DOHH2 (cell line): ENCODE measurements around the gene C12orf75.
"Not testable (repeated sequence)": the region's sequence is repeated elsewhere in the genome, so short reads cannot be mapped to it uniquely, and the experiment has no call there.

Source experiments
- H3F3A ChIP-seq: fragments of 200-600 bp; sonication (generic), shearing (Covaris generic); 2 replicates; pipeline ENCODE4 v1.6.0; 2016; ENCODE audit warnings: antibody characterized with exemption, mild to moderate bottlenecking; ENCODE audit not compliant: control insufficient read depth, insufficient read depth
- H3K27ac ChIP-seq: fragments of 200-600 bp; sonication (generic); 2 replicates; pipeline ENCODE4 v1.5.1; 2014; ENCODE audit warnings: low read depth, mild to moderate bottlenecking, low read length, moderate library complexity
- H3K27me3 ChIP-seq: fragments of 200-600 bp; sonication (generic); 2 replicates; pipeline ENCODE4 v1.6.1; 2014; ENCODE audit warnings: mild to moderate bottlenecking, low read length, mixed read lengths; ENCODE audit not compliant: control insufficient read depth
- H3K36me3 ChIP-seq: fragments of 200-600 bp; sonication (generic); 2 replicates; pipeline ENCODE4 v1.6.1; 2014; ENCODE audit warnings: mild to moderate bottlenecking, low read length, moderate library complexity, mixed read lengths; ENCODE audit not compliant: control insufficient read depth
- H3K4me1 ChIP-seq: fragments of 200-600 bp; sonication (generic); 2 replicates; pipeline ENCODE4 v1.6.1; 2014; ENCODE audit warnings: mild to moderate bottlenecking, low read length, mixed read lengths; ENCODE audit not compliant: control insufficient read depth
- H3K4me2 ChIP-seq: fragments of 200-600 bp; sonication (generic); 2 replicates; pipeline ENCODE4 v1.6.0; 2014; ENCODE audit warnings: mild to moderate bottlenecking, low read length, moderate library complexity
- H3K4me3 ChIP-seq: fragments of 200-600 bp; sonication (generic); 2 replicates; pipeline ENCODE4 v1.5.1; 2014; ENCODE audit warnings: mild to moderate bottlenecking, low read length, mixed read lengths
- H3K79me2 ChIP-seq: fragments of 200-600 bp; sonication (generic); 2 replicates; pipeline ENCODE4 v1.6.1; 2014; ENCODE audit warnings: mild to moderate bottlenecking, low read length, mixed read lengths; ENCODE audit not compliant: control insufficient read depth
- H3K9me2 ChIP-seq: fragments of 200-600 bp; sonication (generic); replicated peaks from 2 replicates; pipeline ENCODE4 v1.6.1; 2014; ENCODE audit warnings: mild to moderate bottlenecking, low read length, mixed read lengths; ENCODE audit not compliant: control insufficient read depth
- H3K9me3 ChIP-seq: fragments of 200-600 bp; sonication (generic); 2 replicates; pipeline ENCODE4 v1.6.1; 2014; ENCODE audit warnings: antibody characterized with exemption, low read length, mixed read lengths; ENCODE audit not compliant: control insufficient read depth, insufficient read depth
- H4K20me1 ChIP-seq: fragments of 200-600 bp; sonication (generic); 2 replicates; pipeline ENCODE4 v1.6.0; 2014; ENCODE audit warnings: low read depth, mild to moderate bottlenecking, antibody characterized with exemption, low read length, moderate library complexity; ENCODE audit not compliant: control insufficient read depth, insufficient read depth
- CTCF ChIP-seq: fragments of 200-600 bp; sonication (generic); IDR thresholded peaks from one replicate; pipeline ENCODE4 v1.5.1; 2014; ENCODE audit warnings: antibody characterized with exemption, mild to moderate bottlenecking, low read depth, low read length; ENCODE audit not compliant: poor library complexity, severe bottlenecking
- EZH2phosphoT487 ChIP-seq: fragments of 200-600 bp; sonication (generic); IDR thresholded peaks from 2 replicates; pipeline ENCODE4 v1.6.1; 2017; ENCODE audit warnings: borderline replicate concordance, mild to moderate bottlenecking, antibody characterized with exemption, low read length, moderate library complexity, mixed read lengths

The C12orf75 gene

GRCh38 chr12:105337391-105337790 is 6.9 kb downstream of the C12orf75 start:
- Histone ChIP-seq H3K79me2 (peaks cover 100% of the 10 kb centered on the region), H3K27ac (no peak overlapping the region), H4K20me1 (peaks cover 8% of the 10 kb centered on the region), H3K27me3 (no peaks in the 10 kb centered on the region), H3K4me2 (no peak overlapping the region), H3F3A (peaks cover 2% of the 10 kb centered on the region; the same call in 1 of the 2 replicates), H3K4me1 (peaks cover 69% of the 10 kb centered on the region), H3K9me2 (no peaks in the 10 kb centered on the region), H3K4me3 (no peak overlapping the region), H3K36me3 (peaks cover 77% of the 10 kb centered on the region), H3K9me3 (peaks cover 25% of the 10 kb centered on the region)
- no peak for TF ChIP-seq EZH2phosphoT487
- no peak for TF ChIP-seq CTCF

- H3K36me3 ChIP-seq, result peaks cover 82% of the 10 kb centered on the region
- no peaks in the 10 kb centered on the region for H3K27me3 ChIP-seq
- no peak overlapping the region for H3K4me3 ChIP-seq
These were observed 8.5 kb downstream of the C12orf75 start for GRCh38 chr12:105338966-105339365.

GRCh38 chr12:105341010-105341409 is 10.5 kb downstream of the C12orf75 start:
- Histone ChIP-seq H3K79me2 (peaks cover 98% of the 10 kb centered on the region), H3K4me2 (peak overlapping the region; percentile 5; the same call in 1 of the 2 replicates), H3K27me3 (no peaks in the 10 kb centered on the region), H3K9me3 (peaks cover 25% of the 10 kb centered on the region), H3K36me3 (peaks cover 75% of the 10 kb centered on the region), H3K9me2 (no peaks in the 10 kb centered on the region), H3F3A (peaks cover 2% of the 10 kb centered on the region; the same call in 1 of the 2 replicates), H3K4me3 (peak overlapping the region; percentile 16; the same call in 1 of the 2 replicates), H3K27ac (no peak overlapping the region), H4K20me1 (peaks cover 4% of the 10 kb centered on the region; the same call in 1 of the 2 replicates), H3K4me1 (peaks cover 40% of the 10 kb centered on the region)
- TF ChIP-seq EZH2phosphoT487 (no peak), CTCF (no peak)

More at GRCh38 chr12:105338966-105339365, 8.5 kb downstream of the C12orf75 start:
- Histone ChIP-seq H3K27ac (no peak overlapping the region), H3K4me1 (peaks cover 59% of the 10 kb centered on the region), H3K9me2 (no peaks in the 10 kb centered on the region), H3K79me2 (peaks cover 100% of the 10 kb centered on the region), H3F3A (peaks cover 2% of the 10 kb centered on the region; the same call in 1 of the 2 replicates), H4K20me1 (peaks cover 4% of the 10 kb centered on the region; the same call in 1 of the 2 replicates), H3K9me3 (peaks cover 25% of the 10 kb centered on the region), H3K4me2 (no peak overlapping the region)
- TF ChIP-seq EZH2phosphoT487, result no peak
- no peak for TF ChIP-seq CTCF

DNA sequence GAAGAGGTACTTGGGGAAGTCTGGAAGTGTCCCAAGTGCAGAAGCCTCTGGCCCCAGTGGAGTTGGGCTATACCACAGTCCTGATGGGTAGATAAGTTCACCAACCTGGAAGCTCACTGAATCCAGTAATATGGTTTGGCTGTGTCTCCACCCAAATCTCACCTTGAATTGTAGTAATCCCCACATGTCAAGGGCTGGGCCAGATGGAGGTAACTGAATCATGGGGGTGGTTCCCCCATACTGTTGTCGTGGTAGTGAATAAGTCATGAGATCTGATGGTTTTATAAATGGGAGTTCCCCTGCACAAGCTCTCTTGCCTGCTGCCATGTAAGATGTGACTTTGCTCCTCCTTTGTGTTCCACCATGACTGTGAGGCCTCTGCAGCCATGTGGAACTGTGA is 11.1 kb downstream of the C12orf75 start:
- Histone ChIP-seq H3K4me3 (peak overlapping the region; percentile 16; the same call in 1 of the 2 replicates), H3K4me1 (peaks cover 40% of the 10 kb centered on the region), H3K79me2 (peaks cover 98% of the 10 kb centered on the region), H3K4me2 (peak overlapping the region; percentile 5; the same call in 1 of the 2 replicates), H3K9me3 (peaks cover 25% of the 10 kb centered on the region), H3K36me3 (peaks cover 68% of the 10 kb centered on the region)
- not testable (repeated sequence) for H3K9me2 ChIP-seq, H4K20me1 ChIP-seq, H3K27me3 ChIP-seq, H3K27ac ChIP-seq, H3F3A ChIP-seq
